DOHH2 (cell line): ENCODE measurements around the gene IGF2.

Experiments used
- H3F3A ChIP-seq: fragments of 200-600 bp; sonication (generic), shearing (Covaris generic); 2 replicates; pipeline ENCODE4 v1.6.0; 2016; ENCODE audit warnings: antibody characterized with exemption, mild to moderate bottlenecking; ENCODE audit not compliant: control insufficient read depth, insufficient read depth
- H3K27ac ChIP-seq: fragments of 200-600 bp; sonication (generic); 2 replicates; pipeline ENCODE4 v1.5.1; 2014; ENCODE audit warnings: low read depth, mild to moderate bottlenecking, low read length, moderate library complexity
- H3K27me3 ChIP-seq: fragments of 200-600 bp; sonication (generic); 2 replicates; pipeline ENCODE4 v1.6.1; 2014; ENCODE audit warnings: mild to moderate bottlenecking, low read length, mixed read lengths; ENCODE audit not compliant: control insufficient read depth
- H3K36me3 ChIP-seq: fragments of 200-600 bp; sonication (generic); 2 replicates; pipeline ENCODE4 v1.6.1; 2014; ENCODE audit warnings: mild to moderate bottlenecking, low read length, moderate library complexity, mixed read lengths; ENCODE audit not compliant: control insufficient read depth
- H3K4me1 ChIP-seq: fragments of 200-600 bp; sonication (generic); 2 replicates; pipeline ENCODE4 v1.6.1; 2014; ENCODE audit warnings: mild to moderate bottlenecking, low read length, mixed read lengths; ENCODE audit not compliant: control insufficient read depth
- H3K4me2 ChIP-seq: fragments of 200-600 bp; sonication (generic); 2 replicates; pipeline ENCODE4 v1.6.0; 2014; ENCODE audit warnings: mild to moderate bottlenecking, low read length, moderate library complexity
- H3K4me3 ChIP-seq: fragments of 200-600 bp; sonication (generic); 2 replicates; pipeline ENCODE4 v1.5.1; 2014; ENCODE audit warnings: mild to moderate bottlenecking, low read length, mixed read lengths
- H3K79me2 ChIP-seq: fragments of 200-600 bp; sonication (generic); 2 replicates; pipeline ENCODE4 v1.6.1; 2014; ENCODE audit warnings: mild to moderate bottlenecking, low read length, mixed read lengths; ENCODE audit not compliant: control insufficient read depth
- H3K9me2 ChIP-seq: fragments of 200-600 bp; sonication (generic); replicated peaks from 2 replicates; pipeline ENCODE4 v1.6.1; 2014; ENCODE audit warnings: mild to moderate bottlenecking, low read length, mixed read lengths; ENCODE audit not compliant: control insufficient read depth
- H3K9me3 ChIP-seq: fragments of 200-600 bp; sonication (generic); 2 replicates; pipeline ENCODE4 v1.6.1; 2014; ENCODE audit warnings: antibody characterized with exemption, low read length, mixed read lengths; ENCODE audit not compliant: control insufficient read depth, insufficient read depth
- H4K20me1 ChIP-seq: fragments of 200-600 bp; sonication (generic); 2 replicates; pipeline ENCODE4 v1.6.0; 2014; ENCODE audit warnings: low read depth, mild to moderate bottlenecking, antibody characterized with exemption, low read length, moderate library complexity; ENCODE audit not compliant: control insufficient read depth, insufficient read depth
- EZH2phosphoT487 ChIP-seq: fragments of 200-600 bp; sonication (generic); IDR thresholded peaks from 2 replicates; pipeline ENCODE4 v1.6.1; 2017; ENCODE audit warnings: borderline replicate concordance, mild to moderate bottlenecking, antibody characterized with exemption, low read length, moderate library complexity, mixed read lengths
- TF ChIP-seq, protein P1 (sequence below): fragments of 200-600 bp; sonication (generic); IDR thresholded peaks from one replicate; pipeline ENCODE4 v1.5.1; 2014; ENCODE audit warnings: antibody characterized with exemption, mild to moderate bottlenecking, low read depth, low read length; ENCODE audit not compliant: poor library complexity, severe bottlenecking

The IGF2 gene

DNA sequence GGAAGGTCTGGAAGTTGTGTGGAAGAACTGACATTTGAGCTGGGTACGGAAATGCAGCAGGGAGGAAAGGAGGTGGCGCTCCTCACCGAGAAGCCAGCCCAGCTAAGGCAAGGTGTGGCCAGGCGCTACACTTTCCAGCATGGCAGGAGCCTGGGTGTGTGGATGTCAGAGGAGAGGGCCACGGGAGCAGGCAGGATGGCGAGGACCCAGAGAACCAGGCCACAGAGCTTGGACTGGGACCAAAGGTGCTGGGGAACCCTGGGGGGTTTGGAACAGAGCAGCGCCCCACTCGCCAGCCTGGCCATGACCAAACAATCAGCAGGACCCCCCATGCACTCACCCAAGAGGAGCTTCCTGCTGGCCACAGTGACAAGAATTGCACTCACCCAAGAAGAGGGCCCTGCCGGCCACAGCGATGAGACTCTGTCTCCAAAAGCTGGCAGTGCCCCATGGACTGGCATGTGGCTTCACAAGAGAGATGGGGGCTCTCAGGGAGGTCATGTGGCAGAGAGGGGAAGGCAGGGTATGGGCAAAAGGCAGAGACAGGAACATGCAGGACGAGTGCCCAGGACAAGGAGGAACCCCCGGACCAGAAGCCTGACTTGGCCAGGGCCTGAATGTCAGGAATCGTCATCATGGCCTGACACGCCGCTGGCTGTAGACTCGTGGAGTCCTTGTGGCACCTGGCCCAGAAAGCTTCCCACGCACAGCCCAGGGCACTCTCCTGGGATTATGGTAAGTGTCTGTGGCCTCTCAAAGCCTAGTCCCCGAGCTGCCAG, 45.4 kb downstream of the IGF2 start:
- Histone ChIP-seq H4K20me1 (no peaks in the 10 kb centered on the region), H3K79me2 (no peaks in the 10 kb centered on the region), H3K9me3 (no peaks in the 10 kb centered on the region), H3K27me3 (no peaks in the 10 kb centered on the region), H3K27ac (no peak overlapping the region), H3F3A (no peaks in the 10 kb centered on the region), H3K9me2 (no peaks in the 10 kb centered on the region), H3K4me1 (no peaks in the 10 kb centered on the region), H3K36me3 (no peaks in the 10 kb centered on the region), H3K4me3 (no peak overlapping the region), H3K4me2 (no peak overlapping the region)
- no peak for TF ChIP-seq EZH2phosphoT487
- TF ChIP-seq, protein P1, sequence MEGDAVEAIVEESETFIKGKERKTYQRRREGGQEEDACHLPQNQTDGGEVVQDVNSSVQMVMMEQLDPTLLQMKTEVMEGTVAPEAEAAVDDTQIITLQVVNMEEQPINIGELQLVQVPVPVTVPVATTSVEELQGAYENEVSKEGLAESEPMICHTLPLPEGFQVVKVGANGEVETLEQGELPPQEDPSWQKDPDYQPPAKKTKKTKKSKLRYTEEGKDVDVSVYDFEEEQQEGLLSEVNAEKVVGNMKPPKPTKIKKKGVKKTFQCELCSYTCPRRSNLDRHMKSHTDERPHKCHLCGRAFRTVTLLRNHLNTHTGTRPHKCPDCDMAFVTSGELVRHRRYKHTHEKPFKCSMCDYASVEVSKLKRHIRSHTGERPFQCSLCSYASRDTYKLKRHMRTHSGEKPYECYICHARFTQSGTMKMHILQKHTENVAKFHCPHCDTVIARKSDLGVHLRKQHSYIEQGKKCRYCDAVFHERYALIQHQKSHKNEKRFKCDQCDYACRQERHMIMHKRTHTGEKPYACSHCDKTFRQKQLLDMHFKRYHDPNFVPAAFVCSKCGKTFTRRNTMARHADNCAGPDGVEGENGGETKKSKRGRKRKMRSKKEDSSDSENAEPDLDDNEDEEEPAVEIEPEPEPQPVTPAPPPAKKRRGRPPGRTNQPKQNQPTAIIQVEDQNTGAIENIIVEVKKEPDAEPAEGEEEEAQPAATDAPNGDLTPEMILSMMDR, result no peak

- H3K9me2 ChIP-seq, result no peaks in the 10 kb centered on the region
- TF ChIP-seq, protein P1, result no peak
- TF ChIP-seq EZH2phosphoT487, result no peak
- no peak overlapping the region for H3K4me2 ChIP-seq
- H4K20me1 ChIP-seq, result no peaks in the 10 kb centered on the region
- no peaks in the 10 kb centered on the region for H3K9me3 ChIP-seq
- H3K36me3 ChIP-seq, result no peaks in the 10 kb centered on the region
- H3K79me2 ChIP-seq, result no peaks in the 10 kb centered on the region
- H3F3A ChIP-seq, result no peaks in the 10 kb centered on the region
- H3K4me1 ChIP-seq, result no peaks in the 10 kb centered on the region
- no peak overlapping the region for H3K4me3 ChIP-seq
- no peak overlapping the region for H3K27ac ChIP-seq
- no peaks in the 10 kb centered on the region for H3K27me3 ChIP-seq
Measured at GRCh38 chr11:2092956-2093412, 46.2 kb downstream of the IGF2 start.

- Histone ChIP-seq H3K4me3 (no peak overlapping the region), H3K27me3 (no peaks in the 10 kb centered on the region), H3K4me2 (no peak overlapping the region), H3K4me1 (no peaks in the 10 kb centered on the region), H3K36me3 (no peaks in the 10 kb centered on the region), H3K27ac (no peak overlapping the region), H3F3A (no peaks in the 10 kb centered on the region), H4K20me1 (no peaks in the 10 kb centered on the region), H3K9me2 (no peaks in the 10 kb centered on the region), H3K9me3 (no peaks in the 10 kb centered on the region), H3K79me2 (no peaks in the 10 kb centered on the region)
- TF ChIP-seq EZH2phosphoT487, result no peak
- TF ChIP-seq, protein P1, result no peak
Measured at GRCh38 chr11:2092464-2092910, 46.7 kb downstream of the IGF2 start.
